C4-2B (cell line): ENCODE data around the gene STK38L.

Experiments
- CTCF ChIP-seq: fragments of 450-650 bp; conservative IDR thresholded peaks from 2 replicates; pipeline ENCODE4 v1.5.1; 2017; ENCODE audit warnings: mild to moderate bottlenecking
- ZFX ChIP-seq: fragments of 450-650 bp; IDR thresholded peaks from 2 replicates; pipeline ENCODE4 v1.6.1; 2017

- TF ChIP-seq CTCF (no peak), ZFX (no peak)
Observed at GRCh38 chr12:27219693-27220054, 24.4 kb upstream of the STK38L start.
